GM18951 (cell line): ENCODE measurements around the gene ERGIC2.
"Not testable (repeated sequence)": the region's sequence is repeated elsewhere in the genome, so short reads cannot be mapped to it uniquely, and the experiment has no call there.

Source experiments
- POLR2A ChIP-seq: IDR thresholded peaks from 4 replicates; pipeline ENCODE4 v1.6.1; 2011; ENCODE audit warnings: mild to moderate bottlenecking; ENCODE audit not compliant: insufficient read length, insufficient read depth; ENCODE audit errors: extremely low read depth
- in situ Hi-C: fragments of 300-500 bp; cut with MboI; formaldehyde crosslinking; loops from one replicate; pipeline ENCODE4 v1.12.0; 2022; ENCODE audit warnings: low sequenced_read_pairs, mixed read lengths, inconsistent platforms; ENCODE audit not compliant: unreplicated experiment

The ERGIC2 gene

GRCh38 chr12:29304388-29304787 is 76.6 kb downstream of the ERGIC2 start:
- in situ Hi-C loops: no loop called here
- TF ChIP-seq POLR2A: no peak

- TF ChIP-seq POLR2A: no peak
- in situ Hi-C loops: no loop called here
Observed at GRCh38 chr12:29301114-29301513, 79.9 kb downstream of the ERGIC2 start.

- in situ Hi-C loops: no loop called here
- no peak for TF ChIP-seq POLR2A
Observed at GRCh38 chr12:29299633-29300032, 81.3 kb downstream of the ERGIC2 start.

GRCh38 chr12:29291226-29291625 is 89.7 kb downstream of the ERGIC2 start:
- TF ChIP-seq POLR2A: no peak
- in situ Hi-C loops: no loop called here

GRCh38 chr12:29290475-29290874 is 90.5 kb downstream of the ERGIC2 start:
- in situ Hi-C loops: not testable (repeated sequence)

- no peak for TF ChIP-seq POLR2A
- in situ Hi-C loops: no loop called here
Observed at GRCh38 chr12:29288031-29288430, 92.9 kb downstream of the ERGIC2 start.

- no peak for TF ChIP-seq POLR2A
- in situ Hi-C loops: no loop called here
Observed at GRCh38 chr12:29287622-29288021, 93.3 kb downstream of the ERGIC2 start.
